Astrocyte (in vitro differentiated cells and primary cell): Measurements from ENCODE around the gene FSTL4. TPM values are rescaled to one million over a fixed set of nuclear protein-coding genes. Genes with fewer than 3 reads are reported as not detected.

Source experiments
- DNase-seq: peaks from one replicate; pipeline ENCODE4 v3.0.0-alpha.2; 2010; ENCODE audit warnings: low read depth
- FAIRE-seq: peaks from 2 replicates; lab custom pipeline; 2011; peaks lifted over from hg19 to GRCh38; lab: Jason Lieb, UNC
- H2AFZ ChIP-seq: 2 replicates; pipeline ENCODE4 v1.6.0; 2012; ENCODE audit warnings: low read depth, low read length, inconsistent platforms
- H3K27ac ChIP-seq: 2 replicates; pipeline ENCODE4 v1.5.1; 2011; ENCODE audit warnings: low read depth, low read length, inconsistent platforms
- H3K27me3 ChIP-seq: 2 replicates; pipeline ENCODE4 v1.6.0; 2011; ENCODE audit warnings: low read length, inconsistent platforms; ENCODE audit not compliant: insufficient read depth
- H3K36me3 ChIP-seq: 2 replicates; pipeline ENCODE4 v1.5.1; 2011; ENCODE audit warnings: low read length, inconsistent platforms; ENCODE audit not compliant: insufficient read depth
- H3K4me1 ChIP-seq: 2 replicates; pipeline ENCODE4 v1.5.1; 2011; ENCODE audit warnings: low read length, inconsistent platforms; ENCODE audit not compliant: insufficient read depth
- H3K4me2 ChIP-seq: 2 replicates; pipeline ENCODE4 v1.6.0; 2012; ENCODE audit warnings: low read length, inconsistent platforms
- H3K4me3 ChIP-seq: 2 replicates; pipeline ENCODE4 v1.5.1; 2011; ENCODE audit warnings: low read depth, mild to moderate bottlenecking, low read length, inconsistent platforms; ENCODE audit not compliant: insufficient read depth
- H3K79me2 ChIP-seq: 2 replicates; pipeline ENCODE4 v1.6.0; 2012; ENCODE audit warnings: mild to moderate bottlenecking, low read length, inconsistent platforms; ENCODE audit not compliant: insufficient read depth
- H3K9ac ChIP-seq: 2 replicates; pipeline ENCODE4 v1.6.0; 2012; ENCODE audit warnings: mild to moderate bottlenecking, low read length, inconsistent platforms
- H3K9me3 ChIP-seq: 2 replicates; pipeline ENCODE4 v1.5.1; 2012; ENCODE audit warnings: low read depth, mild to moderate bottlenecking, low read length, inconsistent platforms; ENCODE audit not compliant: insufficient read depth
- H4K20me1 ChIP-seq: 2 replicates; pipeline ENCODE4 v1.6.0; 2012; ENCODE audit warnings: low read length, inconsistent platforms; ENCODE audit not compliant: insufficient read depth
- H3K27ac Mint-ChIP-seq: one replicate; pipeline ENCODE4 v1.8.0; 2021; ENCODE audit warnings: mild to moderate bottlenecking, mixed read lengths; ENCODE audit not compliant: unreplicated experiment
- H3K27me3 Mint-ChIP-seq: one replicate; pipeline ENCODE4 v1.8.0; 2021; ENCODE audit warnings: low read depth, mixed read lengths; ENCODE audit not compliant: unreplicated experiment
- H3K36me3 Mint-ChIP-seq: one replicate; pipeline ENCODE4 v1.8.0; 2021; ENCODE audit warnings: low read depth, mixed read lengths; ENCODE audit not compliant: unreplicated experiment
- H3K4me1 Mint-ChIP-seq: one replicate; pipeline ENCODE4 v1.8.0; 2021; ENCODE audit warnings: low read depth, mixed read lengths; ENCODE audit not compliant: unreplicated experiment
- H3K4me3 Mint-ChIP-seq: one replicate; pipeline ENCODE4 v1.8.0; 2021; ENCODE audit warnings: mild to moderate bottlenecking, moderate library complexity, mixed read lengths; ENCODE audit not compliant: unreplicated experiment
- H3K9me3 Mint-ChIP-seq: one replicate; pipeline ENCODE4 v1.8.0; 2021; ENCODE audit warnings: mild to moderate bottlenecking, mixed read lengths; ENCODE audit not compliant: unreplicated experiment
- EZH2 ChIP-seq: IDR thresholded peaks from 2 replicates; pipeline ENCODE4 v1.6.1; 2012; ENCODE audit warnings: mild to moderate bottlenecking, low read length, inconsistent platforms; ENCODE audit not compliant: insufficient read depth
- total RNA-seq: library from RNA; stranded (reverse); gene quantifications from 2 replicates; pipeline ENCODE4 v1.2.1, GENCODE V29; 2021
- TF ChIP-seq, protein P1 (sequence below): IDR thresholded peaks from 2 replicates; pipeline ENCODE4 v1.5.1; 2011; ENCODE audit warnings: low read depth, mild to moderate bottlenecking, inconsistent platforms, low read length, moderate library complexity; ENCODE audit not compliant: insufficient read depth

The FSTL4 gene
- total RNA-seq, 1 donor from 2014 or later, result not detected

DNA sequence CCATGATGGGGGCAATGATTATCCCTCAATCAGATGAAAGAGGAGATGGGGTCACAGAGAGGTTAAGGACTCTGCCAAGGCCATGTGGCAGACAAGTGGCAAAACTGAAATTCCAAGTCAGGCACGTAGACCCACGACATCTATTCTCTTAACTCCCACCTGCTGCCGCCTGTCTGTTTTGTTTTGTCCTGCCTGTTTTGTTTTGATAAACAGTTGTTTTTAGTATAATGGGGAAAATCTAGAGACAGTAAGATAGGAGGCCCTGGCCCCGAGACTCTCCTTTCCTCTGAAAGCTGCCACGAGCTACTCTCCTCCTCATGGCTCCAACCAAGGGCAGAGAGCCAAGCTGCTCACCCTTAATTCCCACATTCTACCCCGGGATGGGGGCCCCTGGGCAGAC, 4.9 kb downstream of the FSTL4 start:
- H2AFZ ChIP-seq, result no peak overlapping the region
- no peak overlapping the region for H3K27ac ChIP-seq
- H4K20me1 ChIP-seq, result no peaks in the 10 kb centered on the region
- H3K36me3 Mint-ChIP-seq, result no peaks in the 10 kb centered on the region
- peaks cover 7% of the 10 kb centered on the region for H3K4me1 ChIP-seq
- no peaks in the 10 kb centered on the region for H3K36me3 ChIP-seq
- H3K79me2 ChIP-seq, result no peaks in the 10 kb centered on the region
- no peak overlapping the region for H3K9ac ChIP-seq
- no peaks in the 10 kb centered on the region for H3K4me1 Mint-ChIP-seq
- H3K27me3 ChIP-seq, result peaks cover 29% of the 10 kb centered on the region
- no peaks in the 10 kb centered on the region for H3K9me3 Mint-ChIP-seq
- FAIRE-seq, result no peak
- TF ChIP-seq, protein P1, sequence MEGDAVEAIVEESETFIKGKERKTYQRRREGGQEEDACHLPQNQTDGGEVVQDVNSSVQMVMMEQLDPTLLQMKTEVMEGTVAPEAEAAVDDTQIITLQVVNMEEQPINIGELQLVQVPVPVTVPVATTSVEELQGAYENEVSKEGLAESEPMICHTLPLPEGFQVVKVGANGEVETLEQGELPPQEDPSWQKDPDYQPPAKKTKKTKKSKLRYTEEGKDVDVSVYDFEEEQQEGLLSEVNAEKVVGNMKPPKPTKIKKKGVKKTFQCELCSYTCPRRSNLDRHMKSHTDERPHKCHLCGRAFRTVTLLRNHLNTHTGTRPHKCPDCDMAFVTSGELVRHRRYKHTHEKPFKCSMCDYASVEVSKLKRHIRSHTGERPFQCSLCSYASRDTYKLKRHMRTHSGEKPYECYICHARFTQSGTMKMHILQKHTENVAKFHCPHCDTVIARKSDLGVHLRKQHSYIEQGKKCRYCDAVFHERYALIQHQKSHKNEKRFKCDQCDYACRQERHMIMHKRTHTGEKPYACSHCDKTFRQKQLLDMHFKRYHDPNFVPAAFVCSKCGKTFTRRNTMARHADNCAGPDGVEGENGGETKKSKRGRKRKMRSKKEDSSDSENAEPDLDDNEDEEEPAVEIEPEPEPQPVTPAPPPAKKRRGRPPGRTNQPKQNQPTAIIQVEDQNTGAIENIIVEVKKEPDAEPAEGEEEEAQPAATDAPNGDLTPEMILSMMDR, result no peak
- no peak for TF ChIP-seq EZH2
- H3K4me3 Mint-ChIP-seq, result no peak overlapping the region
- DNase-seq, result no peak
- H3K4me3 ChIP-seq, result no peak overlapping the region
- no peak overlapping the region for H3K4me2 ChIP-seq
- peaks cover 67% of the 10 kb centered on the region for H3K27me3 Mint-ChIP-seq
- H3K27ac Mint-ChIP-seq, result no peak overlapping the region
- H3K9me3 ChIP-seq, result no peaks in the 10 kb centered on the region

- no peaks in the 10 kb centered on the region for H3K79me2 ChIP-seq
- no peaks in the 10 kb centered on the region for H4K20me1 ChIP-seq
- H2AFZ ChIP-seq, result no peak overlapping the region
- TF ChIP-seq EZH2, result no peak
- TF ChIP-seq, protein P1, result no peak
- H3K27ac ChIP-seq, result no peak overlapping the region
- no peaks in the 10 kb centered on the region for H3K9me3 ChIP-seq
- peaks cover 29% of the 10 kb centered on the region for H3K27me3 ChIP-seq
- H3K4me1 ChIP-seq, result peaks cover 7% of the 10 kb centered on the region
- no peak for DNase-seq
- no peak overlapping the region for H3K4me2 ChIP-seq
- no peak overlapping the region for H3K9ac ChIP-seq
- Mint-ChIP-seq H3K27me3 (peaks cover 71% of the 10 kb centered on the region), H3K4me3 (no peak overlapping the region), H3K27ac (no peak overlapping the region), H3K36me3 (no peaks in the 10 kb centered on the region), H3K4me1 (no peaks in the 10 kb centered on the region), H3K9me3 (no peaks in the 10 kb centered on the region)
- no peak overlapping the region for H3K4me3 ChIP-seq
- FAIRE-seq, result no peak
- no peaks in the 10 kb centered on the region for H3K36me3 ChIP-seq
Measured at GRCh38 chr5:133606835-133607234, 5.5 kb downstream of the FSTL4 start.

DNA sequence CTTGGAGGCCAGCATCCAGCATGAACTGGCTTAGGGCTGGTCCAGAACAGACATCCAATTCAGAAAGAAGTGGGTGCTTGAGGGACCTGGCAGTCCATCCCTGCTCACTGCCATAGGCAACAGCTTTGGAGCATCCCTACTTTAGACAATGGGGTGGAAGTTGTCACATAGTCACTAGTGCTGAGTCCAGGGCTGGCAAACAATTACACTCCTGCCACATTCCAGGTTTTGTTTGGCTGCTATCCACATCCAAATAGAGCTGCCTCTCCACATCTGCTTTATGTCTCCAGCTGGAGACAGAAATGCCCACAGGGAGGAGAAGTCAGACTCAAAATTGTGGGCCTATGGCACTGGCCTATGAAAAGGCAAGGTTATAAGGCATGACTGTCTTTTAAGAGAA, 7.0 kb downstream of the FSTL4 start:
- H2AFZ ChIP-seq, result no peak overlapping the region
- no peak overlapping the region for H3K4me3 Mint-ChIP-seq
- no peak for FAIRE-seq

More for the DNA sequence above, 7.0 kb downstream of the FSTL4 start:
- peaks cover 68% of the 10 kb centered on the region for H3K27me3 Mint-ChIP-seq
- no peak overlapping the region for H3K27ac Mint-ChIP-seq
- Histone ChIP-seq H3K9ac (no peak overlapping the region), H3K36me3 (no peaks in the 10 kb centered on the region), H3K27ac (no peak overlapping the region), H3K9me3 (no peaks in the 10 kb centered on the region), H3K27me3 (peaks cover 17% of the 10 kb centered on the region), H3K4me3 (no peak overlapping the region), H3K79me2 (no peaks in the 10 kb centered on the region), H4K20me1 (no peaks in the 10 kb centered on the region), H3K4me1 (no peaks in the 10 kb centered on the region), H3K4me2 (no peak overlapping the region)
- H3K4me1 Mint-ChIP-seq, result no peaks in the 10 kb centered on the region
- H3K9me3 Mint-ChIP-seq, result no peaks in the 10 kb centered on the region
- no peaks in the 10 kb centered on the region for H3K36me3 Mint-ChIP-seq
- no peak for DNase-seq
- TF ChIP-seq EZH2, result no peak
- TF ChIP-seq, protein P1, result no peak
